Measurements from ENCODE around the gene SSUH2. TPM values are rescaled to one million over a fixed set of nuclear protein-coding genes. Genes with fewer than 3 reads are reported as not detected.

SSUH2 gene
- total RNA-seq, 1 experiment from 2014 or later = 0.22 TPM

- Histone ChIP-seq H3K4me2 (ENCODE audit: low read depth, low read length, poor library complexity, severe bottlenecking) (no peak overlapping the region), H3K9me2 (replicated peaks; ENCODE audit: insufficient read depth, low read length) (no peaks in the 10 kb centered on the region), H2AFZ (ENCODE audit: low read length) (no peak overlapping the region), H3K79me2 (ENCODE audit: low read length) (no peaks in the 10 kb centered on the region), H4K20me1 (ENCODE audit: insufficient read depth, low read depth, low read length) (no peaks in the 10 kb centered on the region), H3K9ac (ENCODE audit: low read length) (no peak overlapping the region), H3K27me3 (ENCODE audit: low read length) (no peaks in the 10 kb centered on the region), H3K9me3 (ENCODE audit: low read length) (no peaks in the 10 kb centered on the region), H3K4me1 (ENCODE audit: low read length) (no peaks in the 10 kb centered on the region), H3K36me3 (ENCODE audit: insufficient read depth, low read length) (no peaks in the 10 kb centered on the region), H3K4me3 (ENCODE audit: low read length) (no peak overlapping the region), H3K27ac (ENCODE audit: low read length) (no peak overlapping the region)
- no peak for DNase-seq
These were observed 23.5 kb downstream of the SSUH2 start for GRCh38 chr3:8621141-8621540.

GRCh38 chr3:8619548-8619947 lies 25.1 kb downstream of the SSUH2 start:
- Histone ChIP-seq H4K20me1 (ENCODE audit: insufficient read depth, low read depth, low read length) (no peaks in the 10 kb centered on the region), H3K9me2 (replicated peaks; ENCODE audit: insufficient read depth, low read length) (no peaks in the 10 kb centered on the region), H3K4me3 (ENCODE audit: low read length) (no peak overlapping the region), H3K79me2 (ENCODE audit: low read length) (no peaks in the 10 kb centered on the region), H3K4me2 (ENCODE audit: low read depth, low read length, poor library complexity, severe bottlenecking) (no peak overlapping the region), H3K9ac (ENCODE audit: low read length) (no peak overlapping the region), H2AFZ (ENCODE audit: low read length) (no peak overlapping the region), H3K4me1 (ENCODE audit: low read length) (no peaks in the 10 kb centered on the region), H3K9me3 (ENCODE audit: low read length) (no peaks in the 10 kb centered on the region), H3K36me3 (ENCODE audit: insufficient read depth, low read length) (no peaks in the 10 kb centered on the region), H3K27ac (ENCODE audit: low read length) (no peak overlapping the region), H3K27me3 (ENCODE audit: low read length) (no peaks in the 10 kb centered on the region)
- no peak for DNase-seq

GRCh38 chr3:8618950-8619349 lies 25.6 kb downstream of the SSUH2 start:
- H3K9me3 ChIP-seq (ENCODE audit: low read length) = no peaks in the 10 kb centered on the region
- H3K4me2 ChIP-seq (ENCODE audit: low read depth, low read length, poor library complexity, severe bottlenecking) = no peak overlapping the region
- H2AFZ ChIP-seq (ENCODE audit: low read length) = no peak overlapping the region
- no peak for DNase-seq
- no peaks in the 10 kb centered on the region for H4K20me1 ChIP-seq (ENCODE audit: insufficient read depth, low read depth, low read length)
- H3K4me3 ChIP-seq (ENCODE audit: low read length) = no peak overlapping the region
- H3K9me2 ChIP-seq (replicated peaks; ENCODE audit: insufficient read depth, low read length) = no peaks in the 10 kb centered on the region
- H3K27ac ChIP-seq (ENCODE audit: low read length) = no peak overlapping the region
- no peaks in the 10 kb centered on the region for H3K79me2 ChIP-seq (ENCODE audit: low read length)
- H3K27me3 ChIP-seq (ENCODE audit: low read length) = no peaks in the 10 kb centered on the region
- H3K36me3 ChIP-seq (ENCODE audit: insufficient read depth, low read length) = no peaks in the 10 kb centered on the region
- H3K9ac ChIP-seq (ENCODE audit: low read length) = no peak overlapping the region
- no peaks in the 10 kb centered on the region for H3K4me1 ChIP-seq (ENCODE audit: low read length)

- Histone ChIP-seq H3K4me2 (ENCODE audit: low read depth, low read length, poor library complexity, severe bottlenecking) (no peak overlapping the region), H3K27me3 (ENCODE audit: low read length) (no peaks in the 10 kb centered on the region), H3K9ac (ENCODE audit: low read length) (no peak overlapping the region), H3K4me3 (ENCODE audit: low read length) (no peak overlapping the region), H3K36me3 (ENCODE audit: insufficient read depth, low read length) (no peaks in the 10 kb centered on the region), H4K20me1 (ENCODE audit: insufficient read depth, low read depth, low read length) (no peaks in the 10 kb centered on the region), H3K9me2 (replicated peaks; ENCODE audit: insufficient read depth, low read length) (no peaks in the 10 kb centered on the region), H3K4me1 (ENCODE audit: low read length) (no peaks in the 10 kb centered on the region), H3K9me3 (ENCODE audit: low read length) (no peaks in the 10 kb centered on the region), H3K79me2 (ENCODE audit: low read length) (no peaks in the 10 kb centered on the region), H2AFZ (ENCODE audit: low read length) (no peak overlapping the region), H3K27ac (ENCODE audit: low read length) (no peak overlapping the region)
- no peak for DNase-seq
These were observed 26.7 kb downstream of the SSUH2 start for GRCh38 chr3:8617921-8618320.

GRCh38 chr3:8610951-8611350 lies 33.6 kb downstream of the SSUH2 start:
- Histone ChIP-seq H3K9ac (ENCODE audit: low read length) (no peak overlapping the region), H3K36me3 (ENCODE audit: insufficient read depth, low read length) (no peaks in the 10 kb centered on the region), H3K27me3 (ENCODE audit: low read length) (no peaks in the 10 kb centered on the region), H3K27ac (ENCODE audit: low read length) (no peak overlapping the region), H3K9me3 (ENCODE audit: low read length) (no peaks in the 10 kb centered on the region), H4K20me1 (ENCODE audit: insufficient read depth, low read depth, low read length) (no peaks in the 10 kb centered on the region), H3K79me2 (ENCODE audit: low read length) (no peaks in the 10 kb centered on the region), H3K4me3 (ENCODE audit: low read length) (no peak overlapping the region), H2AFZ (ENCODE audit: low read length) (no peak overlapping the region), H3K9me2 (replicated peaks; ENCODE audit: insufficient read depth, low read length) (no peaks in the 10 kb centered on the region), H3K4me1 (ENCODE audit: low read length) (no peaks in the 10 kb centered on the region), H3K4me2 (ENCODE audit: low read depth, low read length, poor library complexity, severe bottlenecking) (no peak overlapping the region)
- no peak for DNase-seq

GRCh38 chr3:8608791-8609467 lies 35.7 kb downstream of the SSUH2 start:
- H3K27me3 ChIP-seq (ENCODE audit: low read length) = no peaks in the 10 kb centered on the region

GRCh38 chr3:8608041-8608790 lies 36.4 kb downstream of the SSUH2 start:
- Histone ChIP-seq H4K20me1 (ENCODE audit: insufficient read depth, low read depth, low read length) (no peaks in the 10 kb centered on the region), H2AFZ (ENCODE audit: low read length) (no peak overlapping the region), H3K4me1 (ENCODE audit: low read length) (no peaks in the 10 kb centered on the region), H3K9me2 (replicated peaks; ENCODE audit: insufficient read depth, low read length) (no peaks in the 10 kb centered on the region), H3K9ac (ENCODE audit: low read length) (no peak overlapping the region), H3K27me3 (ENCODE audit: low read length) (no peaks in the 10 kb centered on the region), H3K36me3 (ENCODE audit: insufficient read depth, low read length) (no peaks in the 10 kb centered on the region), H3K27ac (ENCODE audit: low read length) (no peak overlapping the region), H3K4me2 (ENCODE audit: low read depth, low read length, poor library complexity, severe bottlenecking) (no peak overlapping the region), H3K79me2 (ENCODE audit: low read length) (no peaks in the 10 kb centered on the region), H3K9me3 (ENCODE audit: low read length) (no peaks in the 10 kb centered on the region), H3K4me3 (ENCODE audit: low read length) (no peak overlapping the region)
- no peak for DNase-seq

More at GRCh38 chr3:8608791-8609467, 35.7 kb downstream of the SSUH2 start:
- Histone ChIP-seq H3K79me2 (ENCODE audit: low read length) (no peaks in the 10 kb centered on the region), H2AFZ (ENCODE audit: low read length) (no peak overlapping the region), H4K20me1 (ENCODE audit: insufficient read depth, low read depth, low read length) (no peaks in the 10 kb centered on the region), H3K9ac (ENCODE audit: low read length) (no peak overlapping the region), H3K27ac (ENCODE audit: low read length) (no peak overlapping the region), H3K9me3 (ENCODE audit: low read length) (no peaks in the 10 kb centered on the region), H3K4me2 (ENCODE audit: low read depth, low read length, poor library complexity, severe bottlenecking) (no peak overlapping the region), H3K4me3 (ENCODE audit: low read length) (no peak overlapping the region), H3K4me1 (ENCODE audit: low read length) (no peaks in the 10 kb centered on the region), H3K9me2 (replicated peaks; ENCODE audit: insufficient read depth, low read length) (no peaks in the 10 kb centered on the region), H3K36me3 (ENCODE audit: insufficient read depth, low read length) (no peaks in the 10 kb centered on the region)
- no peak for DNase-seq

GRCh38 chr3:8607234-8608040 lies 37.2 kb downstream of the SSUH2 start:
- H3K9ac ChIP-seq (ENCODE audit: low read length) = no peak overlapping the region
- H3K4me1 ChIP-seq (ENCODE audit: low read length) = no peaks in the 10 kb centered on the region
- no peak overlapping the region for H3K4me3 ChIP-seq (ENCODE audit: low read length)
- no peaks in the 10 kb centered on the region for H3K9me3 ChIP-seq (ENCODE audit: low read length)
- no peaks in the 10 kb centered on the region for H3K36me3 ChIP-seq (ENCODE audit: insufficient read depth, low read length)
- no peak overlapping the region for H2AFZ ChIP-seq (ENCODE audit: low read length)
- H3K79me2 ChIP-seq (ENCODE audit: low read length) = no peaks in the 10 kb centered on the region
- H3K27ac ChIP-seq (ENCODE audit: low read length) = no peak overlapping the region
- H3K4me2 ChIP-seq (ENCODE audit: low read depth, low read length, poor library complexity, severe bottlenecking) = no peak overlapping the region
- no peaks in the 10 kb centered on the region for H4K20me1 ChIP-seq (ENCODE audit: insufficient read depth, low read depth, low read length)
- no peaks in the 10 kb centered on the region for H3K9me2 ChIP-seq (replicated peaks; ENCODE audit: insufficient read depth, low read length)
- no peak for DNase-seq
- H3K27me3 ChIP-seq (ENCODE audit: low read length) = no peaks in the 10 kb centered on the region

All from Karpas-422 (cell line).